Liver (tissue), 9 donors: ENCODE data around the gene YPEL3. TPM values are rescaled to one million over a fixed set of nuclear protein-coding genes. Genes with fewer than 3 reads are reported as not detected.
A peak's percentile ranks its signal among the peaks of the same experiment; 100 is the strongest.

Experiments
- DNase-seq: peaks from one replicate; pipeline ENCODE4 v3.0.0-alpha.2; 2017; ENCODE audit warnings: low spot score
- H3K27ac ChIP-seq, 2 donors: one replicate each; pipeline ENCODE4 v1.7.0; 2013; ENCODE audit warnings: inconsistent platforms in 2 of 2, low read length in 2 of 2, control low read depth in 1 of 2, low read depth in 1 of 2, mild to moderate bottlenecking in 1 of 2
- H3K27me3 ChIP-seq, 4 donors: one replicate each; pipeline versions ENCODE4 v1.6.1 to v1.7.0; 2013; ENCODE audit warnings: low read length in 3 of 4, inconsistent platforms in 1 of 4, mild to moderate bottlenecking in 1 of 4, moderate library complexity in 1 of 4; ENCODE audit not compliant: control insufficient read depth in 4 of 4, insufficient read depth in 4 of 4
- H3K36me3 ChIP-seq, 4 donors: one replicate each; pipeline versions ENCODE4 v1.6.1 to v1.7.0; 2013; ENCODE audit warnings: low read length in 3 of 4, mild to moderate bottlenecking in 3 of 4, low read depth in 1 of 4, moderate library complexity in 1 of 4; ENCODE audit not compliant: control insufficient read depth in 4 of 4, insufficient read depth in 3 of 4
- H3K4me1 ChIP-seq, 4 donors: one replicate each; pipeline versions ENCODE4 v1.6.1 to v1.7.0; 2013; ENCODE audit warnings: low read length in 3 of 4, mild to moderate bottlenecking in 3 of 4, moderate library complexity in 1 of 4; ENCODE audit not compliant: control insufficient read depth in 4 of 4, insufficient read depth in 4 of 4
- H3K4me3 ChIP-seq, 3 donors: one replicate each; pipeline versions ENCODE4 v1.6.1 to v1.7.0; 2013; ENCODE audit warnings: low read length in 3 of 3, control low read depth in 1 of 3, low read depth in 1 of 3, mild to moderate bottlenecking in 1 of 3
- H3K9ac ChIP-seq, 2 donors: one replicate each; pipeline ENCODE4 v1.7.0; 2013; ENCODE audit warnings: low read length in 2 of 2, mild to moderate bottlenecking in 2 of 2, moderate library complexity in 2 of 2, control low read depth in 1 of 2, low read depth in 1 of 2
- H3K9me3 ChIP-seq, 4 donors: one replicate each; pipeline versions ENCODE4 v1.6.1 to v1.7.0; 2013; ENCODE audit warnings: low read length in 3 of 4; ENCODE audit not compliant: control insufficient read depth in 4 of 4
- ATF3 ChIP-seq: IDR thresholded peaks from 2 replicates; pipeline ENCODE4 v1.6.1; 2016; ENCODE audit warnings: antibody characterized with exemption
- EGR1 ChIP-seq, 2 donors: IDR thresholded peaks; 2 replicates each; pipeline ENCODE4 v1.6.1; 2016 to 2018; ENCODE audit warnings: antibody characterized with exemption in 2 of 2, low read depth in 2 of 2
- FOXA1 ChIP-seq: IDR thresholded peaks from 2 replicates; pipeline ENCODE4 v1.6.1; 2016; ENCODE audit warnings: antibody characterized with exemption
- FOXA2 ChIP-seq: IDR thresholded peaks from 2 replicates; pipeline ENCODE4 v1.6.1; 2016; ENCODE audit warnings: antibody characterized with exemption
- GABPA ChIP-seq, 2 donors: IDR thresholded peaks in 1 of 2; conservative IDR thresholded peaks in 1 of 2; 2 replicates each; pipeline ENCODE4 v1.6.1; 2016; ENCODE audit warnings: antibody characterized with exemption in 2 of 2, mild to moderate bottlenecking in 1 of 2, moderate library complexity in 1 of 2
- HNF4A ChIP-seq, 2 donors: conservative IDR thresholded peaks; 2 replicates each; pipeline ENCODE4 v1.6.1; 2016; ENCODE audit warnings: antibody characterized with exemption in 2 of 2, mild to moderate bottlenecking in 2 of 2
- HNF4G ChIP-seq: IDR thresholded peaks from 2 replicates; pipeline ENCODE4 v1.6.1; 2016; ENCODE audit warnings: antibody characterized with exemption
- JUND ChIP-seq, 2 donors: IDR thresholded peaks; 2 replicates each; pipeline ENCODE4 v1.6.1; 2016; ENCODE audit warnings: antibody characterized with exemption in 2 of 2
- MAX ChIP-seq: IDR thresholded peaks from 2 replicates; pipeline ENCODE4 v1.6.1; 2016; ENCODE audit warnings: antibody characterized with exemption
- NR2F2 ChIP-seq: IDR thresholded peaks from 2 replicates; pipeline ENCODE4 v1.6.1; 2016; ENCODE audit warnings: antibody characterized with exemption
- RAD21 ChIP-seq, 2 donors: IDR thresholded peaks; 2 replicates each; pipeline ENCODE4 v1.6.1; 2016; ENCODE audit warnings: antibody characterized with exemption in 2 of 2, mild to moderate bottlenecking in 2 of 2
- REST ChIP-seq: IDR thresholded peaks from 2 replicates; pipeline ENCODE4 v1.6.1; 2016; ENCODE audit warnings: antibody characterized with exemption, mild to moderate bottlenecking
- RXRA ChIP-seq, 2 donors: IDR thresholded peaks; 2 replicates each; pipeline ENCODE4 v1.6.1; 2017 to 2018; ENCODE audit warnings: antibody characterized with exemption in 2 of 2, mild to moderate bottlenecking in 1 of 2
- SP1 ChIP-seq: IDR thresholded peaks from 2 replicates; pipeline ENCODE4 v1.6.1; 2018; ENCODE audit warnings: antibody characterized with exemption, mild to moderate bottlenecking
- TAF1 ChIP-seq: conservative IDR thresholded peaks from 2 replicates; pipeline ENCODE4 v1.6.1; 2016; ENCODE audit warnings: antibody characterized with exemption, mild to moderate bottlenecking
- YY1 ChIP-seq: IDR thresholded peaks from 2 replicates; pipeline ENCODE4 v1.6.1; 2016; ENCODE audit warnings: antibody characterized with exemption, mild to moderate bottlenecking
- WGBS: extraction: QIAGEN DNeasy Blood & Tissue Kit; methylation state at CpG from one replicate; pipeline ENCODE4 v1.1.7; 2013; 5-methylcytosine and 5-hydroxymethylcytosine counted together
- polyA plus RNA-seq, 2 donors: library from polyadenylated mRNA; stranded (reverse) in 1 of 2; unstranded in 1 of 2; fragments of 200-250 nt in 1 of 2; fragments of >200 nt in 1 of 2; fragmentation: Nextera tagmentation in 1 of 2; extraction: Ambion mirVana in 1 of 2; gene quantifications; one replicate each; pipeline versions ENCODE4 v1.2.1 to v1.2.3, GENCODE V29; 2013 to 2015
- total RNA-seq, 2 donors: library from RNA; depleted of rRNA; stranded (reverse); fragments of >200 nt; gene quantifications; one replicate each; pipeline ENCODE4 v1.2.3, GENCODE V29; 2014
- TF ChIP-seq, protein P1 (sequence below): IDR thresholded peaks from 2 replicates; pipeline ENCODE4 v1.6.1; 2016; ENCODE audit warnings: antibody characterized with exemption
- TF ChIP-seq, protein P2 (sequence below): fragments of 150-350 bp; IDR thresholded peaks from 2 replicates; pipeline ENCODE4 v1.5.1; 2017; ENCODE audit warnings: improper control_type of control experiment, low read depth, low read length; ENCODE audit not compliant: missing input control
- donor health status: healthy.
- donor health status: healthy.
- donor health status: healthy.
- donor health status: healthy.
- donor health status: healthy.

The YPEL3 gene
- total and polyA plus RNA-seq, 4 donors: 10.5 to 42.7 (median 24.5) TPM

DNA sequence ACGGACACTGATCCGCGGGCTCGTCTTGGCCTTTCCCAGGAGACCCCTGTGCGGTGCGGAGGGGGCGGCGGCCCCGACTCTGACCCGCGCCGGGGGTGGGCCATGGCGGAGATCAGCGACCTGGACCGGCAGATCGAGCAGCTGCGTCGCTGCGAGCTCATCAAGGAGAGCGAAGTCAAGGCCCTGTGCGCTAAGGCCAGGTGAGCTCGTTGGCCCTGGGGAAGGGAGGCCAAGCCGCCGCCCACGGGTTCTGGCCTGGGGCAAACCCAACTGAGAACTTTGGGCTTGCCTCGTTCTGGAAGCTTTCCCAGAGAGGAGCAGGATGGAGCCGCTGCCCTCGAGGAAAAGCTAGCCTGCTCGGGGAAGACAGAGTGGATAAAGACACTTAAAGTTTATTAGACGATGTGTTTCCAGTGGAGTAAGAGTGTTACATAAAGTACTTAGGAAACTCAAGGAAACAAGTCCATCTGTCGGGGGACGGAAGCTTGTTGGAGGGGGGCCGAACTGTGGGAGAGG, 19.7 kb downstream of the YPEL3 start (continued):
- TF ChIP-seq REST (no peak), RAD21 (IDR thresholded peaks at IDR 0.05) (no peak), SP1 (no peak), ATF3 (no peak), EGR1 (IDR thresholded peaks at IDR 0.05; ENCODE audit: low read depth in 2 of 2) (peak; percentile 89 to 90), YY1 (no peak), HNF4A (conservative IDR thresholded peaks at IDR 0.05) (peak; percentile 19 to 27)

DNA sequence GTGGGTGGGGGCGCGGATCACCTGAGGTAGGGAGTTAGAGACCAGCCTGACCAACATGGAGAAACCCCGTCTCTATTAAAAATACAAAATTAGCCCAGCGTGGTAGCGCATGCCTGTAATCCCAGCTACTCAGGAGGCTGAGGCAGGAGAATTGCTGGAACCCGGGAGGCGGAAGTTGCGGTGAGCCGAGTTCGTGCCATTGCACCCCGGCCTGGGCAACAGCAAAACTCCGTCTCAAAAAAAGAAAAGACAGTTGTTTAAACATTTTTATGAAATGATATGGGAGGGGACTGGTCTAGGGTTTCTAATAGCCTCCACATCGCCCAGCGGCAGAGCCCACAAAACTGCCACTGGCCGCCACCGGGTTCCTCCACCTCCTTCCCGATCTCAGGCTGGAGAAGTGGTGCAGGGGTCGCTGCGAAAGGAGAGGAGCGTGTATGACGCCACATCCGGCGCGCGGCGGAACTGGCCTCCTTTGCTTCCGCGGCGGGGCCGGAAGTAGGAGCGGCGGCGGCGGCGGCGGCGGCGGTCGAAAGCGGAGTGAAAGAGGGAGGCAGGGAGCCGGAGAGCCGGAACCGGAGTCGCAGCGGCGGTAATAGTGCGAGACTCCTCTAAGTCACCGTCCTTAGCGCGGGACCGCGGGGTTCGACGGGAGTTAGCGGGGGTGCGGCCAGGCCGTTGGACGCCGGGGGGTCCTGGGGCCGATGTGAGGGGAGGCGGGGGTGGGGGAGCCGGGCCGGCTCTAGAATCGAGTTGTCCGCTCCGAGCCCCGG, 20.3 kb downstream of the YPEL3 start, which contains the start of gene PPP4C:
Gene PPP4C (plus strand): TSS at position 492 of the 773 bp plus-strand sequence. CDS start 384 bp downstream, outside the sequence.
- Histone ChIP-seq H3K27me3 (no peaks in the 10 kb centered on the region), H3K9ac (peak within 1 kb of the TSS; percentile 77 to 88), H3K4me1 (peaks cover 6 to 41% (median 24%) of the 10 kb centered on the region in 4 donors), H3K27ac (peak within 1 kb of the TSS; percentile 94 to 95), H3K4me3 (peak within 1 kb of the TSS; percentile 76 to 96 (median 95)), H3K9me3 (no peaks in the 10 kb centered on the region), H3K36me3 (peaks cover 4 to 23% (median 14%) of the 10 kb centered on the region in 4 donors)
- TF ChIP-seq, protein P1, sequence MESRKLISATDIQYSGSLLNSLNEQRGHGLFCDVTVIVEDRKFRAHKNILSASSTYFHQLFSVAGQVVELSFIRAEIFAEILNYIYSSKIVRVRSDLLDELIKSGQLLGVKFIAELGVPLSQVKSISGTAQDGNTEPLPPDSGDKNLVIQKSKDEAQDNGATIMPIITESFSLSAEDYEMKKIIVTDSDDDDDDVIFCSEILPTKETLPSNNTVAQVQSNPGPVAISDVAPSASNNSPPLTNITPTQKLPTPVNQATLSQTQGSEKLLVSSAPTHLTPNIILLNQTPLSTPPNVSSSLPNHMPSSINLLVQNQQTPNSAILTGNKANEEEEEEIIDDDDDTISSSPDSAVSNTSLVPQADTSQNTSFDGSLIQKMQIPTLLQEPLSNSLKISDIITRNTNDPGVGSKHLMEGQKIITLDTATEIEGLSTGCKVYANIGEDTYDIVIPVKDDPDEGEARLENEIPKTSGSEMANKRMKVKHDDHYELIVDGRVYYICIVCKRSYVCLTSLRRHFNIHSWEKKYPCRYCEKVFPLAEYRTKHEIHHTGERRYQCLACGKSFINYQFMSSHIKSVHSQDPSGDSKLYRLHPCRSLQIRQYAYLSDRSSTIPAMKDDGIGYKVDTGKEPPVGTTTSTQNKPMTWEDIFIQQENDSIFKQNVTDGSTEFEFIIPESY: no peak
- no peak for TF ChIP-seq FOXA2
- TF ChIP-seq REST: peak; percentile 86
- no peak for TF ChIP-seq NR2F2
- TF ChIP-seq GABPA (IDR thresholded peaks at IDR 0.05 in 1 of 2, conservative IDR thresholded peaks at IDR 0.05 in 1 of 2): peak; percentile 89 to 97
- peak; percentile 50 for TF ChIP-seq YY1
- no peak for TF ChIP-seq TAF1
- peak in 1 of 2 donors; percentile 40 for TF ChIP-seq EGR1 (IDR thresholded peaks at IDR 0.05; ENCODE audit: low read depth in 2 of 2)
- TF ChIP-seq HNF4A (conservative IDR thresholded peaks at IDR 0.05): peak in 1 of 2 donors; percentile 14
- TF ChIP-seq RAD21 (IDR thresholded peaks at IDR 0.05): no peak
- no peak for TF ChIP-seq FOXA1
- TF ChIP-seq RXRA (IDR thresholded peaks at IDR 0.05): peak; percentile 38 to 42
- TF ChIP-seq HNF4G: no peak
- TF ChIP-seq ATF3: no peak
- peak; percentile 25 for TF ChIP-seq SP1
- TF ChIP-seq JUND (IDR thresholded peaks at IDR 0.05): peak; percentile 26 to 32
- TF ChIP-seq, protein P2, sequence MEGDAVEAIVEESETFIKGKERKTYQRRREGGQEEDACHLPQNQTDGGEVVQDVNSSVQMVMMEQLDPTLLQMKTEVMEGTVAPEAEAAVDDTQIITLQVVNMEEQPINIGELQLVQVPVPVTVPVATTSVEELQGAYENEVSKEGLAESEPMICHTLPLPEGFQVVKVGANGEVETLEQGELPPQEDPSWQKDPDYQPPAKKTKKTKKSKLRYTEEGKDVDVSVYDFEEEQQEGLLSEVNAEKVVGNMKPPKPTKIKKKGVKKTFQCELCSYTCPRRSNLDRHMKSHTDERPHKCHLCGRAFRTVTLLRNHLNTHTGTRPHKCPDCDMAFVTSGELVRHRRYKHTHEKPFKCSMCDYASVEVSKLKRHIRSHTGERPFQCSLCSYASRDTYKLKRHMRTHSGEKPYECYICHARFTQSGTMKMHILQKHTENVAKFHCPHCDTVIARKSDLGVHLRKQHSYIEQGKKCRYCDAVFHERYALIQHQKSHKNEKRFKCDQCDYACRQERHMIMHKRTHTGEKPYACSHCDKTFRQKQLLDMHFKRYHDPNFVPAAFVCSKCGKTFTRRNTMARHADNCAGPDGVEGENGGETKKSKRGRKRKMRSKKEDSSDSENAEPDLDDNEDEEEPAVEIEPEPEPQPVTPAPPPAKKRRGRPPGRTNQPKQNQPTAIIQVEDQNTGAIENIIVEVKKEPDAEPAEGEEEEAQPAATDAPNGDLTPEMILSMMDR: no peak
- no peak for TF ChIP-seq MAX
- 2% methylated on average over 67 of the region's 67 CpGs for WGBS
- peak; percentile 90 for DNase-seq
